OCI-LY3 (cell line): Measurements from ENCODE around the gene OR10J5.
"Not testable (repeated sequence)": the region's sequence is repeated elsewhere in the genome, so short reads cannot be mapped to it uniquely, and the experiment has no call there.

Experiments used
- CTCF ChIP-seq: fragments of 200-600, 300-600 bp; sonication (generic); IDR thresholded peaks from 2 replicates; pipeline ENCODE4 v1.5.1; 2014; ENCODE audit warnings: antibody characterized with exemption, low read length, low read depth
- EZH2phosphoT487 ChIP-seq: fragments of 200-600 bp; shearing (Covaris generic); IDR thresholded peaks from 2 replicates; pipeline ENCODE4 v1.6.1; 2018; ENCODE audit warnings: antibody characterized with exemption, mixed run types, low read depth

GRCh38 chr1:159524792-159525191 is 11.0 kb downstream of the OR10J5 start:
- TF ChIP-seq EZH2phosphoT487, CTCF: not testable (repeated sequence)
